K562 (cell line): Measurements from ENCODE around the gene GALNT12. TPM values are rescaled to one million over a fixed set of nuclear protein-coding genes. Genes with fewer than 3 reads are reported as not detected.

Experiments
- BRF2 ChIP-seq: IDR thresholded peaks from 3 replicates; pipeline ENCODE4 v1.6.1; 2011; ENCODE audit warnings: borderline replicate concordance, mild to moderate bottlenecking; ENCODE audit not compliant: insufficient read length, insufficient read depth
- CREBBP ChIP-seq: IDR thresholded peaks from one replicate; pipeline ENCODE4 v1.6.1; 2012; ENCODE audit warnings: low read depth, mild to moderate bottlenecking, control low read depth, inconsistent platforms, low read length
- CTCF ChIP-seq, 3 experiments: IDR thresholded peaks in 2 of 3; conservative IDR thresholded peaks in 1 of 3; 2 replicates each; pipeline ENCODE4 v1.5.1; 2011 to 2012; ENCODE audit warnings: low read length in 3 of 3, mild to moderate bottlenecking in 3 of 3, control low read depth in 2 of 3, improper control_type of control experiment in 1 of 3, inconsistent platforms in 1 of 3, low read depth in 1 of 3, mixed read lengths in 1 of 3, moderate library complexity in 1 of 3; ENCODE audit not compliant: insufficient read depth in 2 of 3
- ESRRB ChIP-seq: fragments of 250-450 bp; sonication (Bioruptor Pico); IDR thresholded peaks from 2 replicates; pipeline ENCODE4 v1.5.0; 2020; ENCODE audit warnings: mild to moderate bottlenecking, moderate library complexity, borderline replicate concordance
- ETV6 ChIP-seq, 3 experiments: fragments of 150-350 bp in 1 of 3; sonication (generic) in 1 of 3; formaldehyde crosslinking in 1 of 3; IDR thresholded peaks; 2 replicates each; pipeline versions ENCODE4 v1.6.1 to v1.8.0; 2014 to 2022; ENCODE audit warnings: borderline replicate concordance in 2 of 3, low read depth in 2 of 3, antibody characterized with exemption in 1 of 3, low read length in 1 of 3, mild to moderate bottlenecking in 1 of 3, missing genetic modification reagents in 1 of 3
- HDAC3 ChIP-seq: fragments of 450-650 bp; IDR thresholded peaks from 2 replicates; pipeline ENCODE4 v1.6.1; 2018; ENCODE audit warnings: borderline replicate concordance, mild to moderate bottlenecking, moderate library complexity; ENCODE audit not compliant: partially characterized antibody
- LEF1 ChIP-seq: fragments of 450-650 bp; IDR thresholded peaks from 2 replicates; pipeline ENCODE4 v1.6.1; 2016; ENCODE audit warnings: mild to moderate bottlenecking
- NELFE ChIP-seq: IDR thresholded peaks from 2 replicates; pipeline ENCODE4 v1.6.1; 2011; ENCODE audit warnings: mild to moderate bottlenecking; ENCODE audit not compliant: insufficient read depth, insufficient read length
- SMAD1 ChIP-seq: fragments of 150-350 bp; IDR thresholded peaks from 2 replicates; pipeline ENCODE4 v1.6.1; 2014; ENCODE audit warnings: low read length, low read depth; ENCODE audit not compliant: partially characterized antibody
- SREBF2 ChIP-seq: sonication (generic); formaldehyde crosslinking; IDR thresholded peaks from 2 replicates; pipeline ENCODE4 v1.4.0; 2020; ENCODE audit warnings: mild to moderate bottlenecking, missing genetic modification reagents
- SRSF9 ChIP-seq: fragments of 200-400 bp; formaldehyde crosslinking; IDR thresholded peaks from 2 replicates; pipeline ENCODE4 v1.6.1; 2017; ENCODE audit warnings: low read depth, low read length, borderline replicate concordance
- TFE3 ChIP-seq: fragments of 450-650 bp; formaldehyde crosslinking; IDR thresholded peaks from 2 replicates; pipeline ENCODE4 v1.4.0; 2020; ENCODE audit warnings: mild to moderate bottlenecking, mixed read lengths
- THRA ChIP-seq: fragments of 450-650 bp; IDR thresholded peaks from 2 replicates; pipeline ENCODE4 v1.6.1; 2017; ENCODE audit warnings: mild to moderate bottlenecking, moderate library complexity
- ZBTB1 ChIP-seq: sonication (generic); formaldehyde crosslinking; IDR thresholded peaks from 2 replicates; pipeline ENCODE4 v1.8.1; 2023; ENCODE audit warnings: missing genetic modification reagents, low read depth, mild to moderate bottlenecking, borderline replicate concordance
- ZC3H4 ChIP-seq: sonication (generic); formaldehyde crosslinking; IDR thresholded peaks from 2 replicates; pipeline ENCODE4 v1.9.0; 2021; ENCODE audit warnings: missing genetic modification reagents, borderline replicate concordance
- ZNF584 ChIP-seq: fragments of 200-800 bp; sonication (Bioruptor generic); IDR thresholded peaks from 2 replicates; pipeline ENCODE4 v1.6.1; 2016; ENCODE audit warnings: low read depth, mild to moderate bottlenecking, missing genetic modification characterization, missing compliant biosample characterization
- ZNF696 ChIP-seq: fragments of 250-450 bp; sonication (Bioruptor Pico); conservative IDR thresholded peaks from 2 replicates; pipeline ENCODE4 v1.4.0; 2020; ENCODE audit warnings: mild to moderate bottlenecking, moderate library complexity
- ZNF740 ChIP-seq, 3 experiments: fragments of 200-800 bp in 1 of 3; sonication (Bioruptor generic) in 1 of 3; sonication (generic) in 1 of 3; formaldehyde crosslinking in 1 of 3; IDR thresholded peaks; 2 replicates each; pipeline versions ENCODE4 v1.6.1 to v1.8.0; 2016 to 2022; ENCODE audit warnings: mild to moderate bottlenecking in 2 of 3, missing compliant biosample characterization in 2 of 3, missing genetic modification characterization in 2 of 3, missing genetic modification reagents in 1 of 3
- polyA plus RNA-seq, 8 experiments: library from polyadenylated mRNA; depleted of rRNA in 4 of 8; stranded (reverse) in 5 of 8; unstranded in 3 of 8; fragments of >200 nt; fragmentation: Nextera tagmentation in 2 of 8; fragmentation: Illumina TruSeq in 1 of 8; extraction: Ambion mirVana in 2 of 8; extraction: Trizol in 1 of 8; gene quantifications; 2 replicates each; pipeline versions ENCODE4 v1.2.1 to v1.2.3, GENCODE V29; 2011 to 2014; ENCODE audit warnings: inconsistent platforms in 1 of 8, missing spikeins in 1 of 8
- total RNA-seq, 7 experiments: library from RNA; depleted of rRNA in 6 of 7; stranded (reverse); fragments of >200 nt in 6 of 7; fragmentation: Illumina TruSeq in 2 of 7; extraction: Trizol in 2 of 7; gene quantifications; 2 replicates each; pipeline versions ENCODE4 v1.2.1 to v1.2.3, GENCODE V29; 2011 to 2021; ENCODE audit warnings: low replicate concordance in 1 of 7

The GALNT12 gene
- total and polyA plus RNA-seq, 9 of the 15 experiments (the other 6 are each of a cell fraction or from before 2014, with no cell fraction given) = 29.7 to 82.9 (median 44.2) TPM

- TF ChIP-seq CTCF (IDR thresholded peaks at IDR 0.05 in 2 of 3, conservative IDR thresholded peaks at IDR 0.05 in 1 of 3; ENCODE audit: insufficient read depth in 2 of 3, low read depth in 1 of 3, low read length in 3 of 3) (no peak; a peak in 1 of 6 replicates), ZNF584 (CRISPR knock-in tag) (peak; percentile 88), SREBF2 (CRISPR knock-in tag) (no peak), LEF1 (peak; percentile 97), ESRRB (CRISPR knock-in tag) (no peak), BRF2 (no peak), NELFE (no peak), THRA (peak; percentile 83), ZC3H4 (CRISPR knock-in tag) (no peak), ZNF696 (no peak), SRSF9 (no peak), TFE3 (CRISPR knock-in tag) (no peak), ZNF740 (CRISPR knock-in tag; IDR thresholded peaks at IDR 0.05) (no peak), ZNF740 (tag; IDR thresholded peaks at IDR 0.05) (no peak), ZBTB1 (CRISPR knock-in tag) (no peak; the same call in 1 of the 2 replicates), ETV6 (IDR thresholded peaks at IDR 0.05; ENCODE audit: borderline replicate concordance in 1 of 2, low read depth in 2 of 2, low read length in 1 of 2) (peak in 1 of 2 experiments; percentile 48; a peak in 1 of 4 replicates), ETV6 (CRISPR knock-in tag; IDR thresholded peaks at IDR 0.05; ENCODE audit: borderline replicate concordance) (no peak), HDAC3 (no peak), SMAD1 (no peak), CREBBP (no peak)
These were observed 25.9 kb downstream of the GALNT12 start (continued) for GRCh38 chr9:98833090-98833956.
